ENCODE results near the gene SYT7. TPM values are rescaled to one million over a fixed set of nuclear protein-coding genes. Genes with fewer than 3 reads are reported as not detected.

Gene SYT7
- total and polyA plus RNA-seq, 2 of the 4 experiments (the other 2 are of a cell fraction): under 0.01 to 0.19 TPM

DNA sequence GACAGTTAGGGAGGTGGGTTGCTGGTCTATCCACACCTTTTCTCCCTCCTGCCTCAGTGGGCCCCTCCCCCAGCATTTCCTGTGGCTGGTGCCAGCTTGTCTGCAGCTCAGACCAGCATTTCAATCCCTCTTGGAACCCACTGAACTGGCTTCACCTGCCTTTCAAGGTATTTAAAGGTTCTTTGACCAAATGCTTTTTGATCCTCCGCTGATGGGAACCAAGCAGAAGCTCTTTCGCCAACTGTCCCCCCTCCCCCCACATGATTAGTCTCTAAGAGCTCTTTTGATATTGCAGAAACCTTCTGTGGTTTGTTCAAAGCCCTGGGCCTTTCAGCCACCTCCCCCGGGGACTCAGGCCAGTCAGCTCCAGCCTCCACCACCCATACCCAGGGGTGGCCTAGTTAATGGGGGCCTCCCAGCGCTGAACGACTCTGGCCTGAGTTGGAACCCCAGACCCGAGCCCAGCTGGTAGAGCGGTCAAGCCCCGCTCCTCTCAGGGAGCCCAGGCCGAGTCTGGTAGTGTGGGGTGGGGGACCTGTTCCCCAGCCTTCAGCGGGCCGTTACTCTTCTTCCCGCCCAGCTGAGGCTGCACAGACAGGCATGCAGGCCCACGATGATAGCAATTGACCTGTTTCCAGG lies 6.0 kb upstream of the SYT7 start:
- H3K9me3 ChIP-seq (ENCODE audit: control insufficient read depth, insufficient read depth, low read length): no peaks in the 10 kb centered on the region
- TF ChIP-seq POLR2A (IDR thresholded peaks at IDR 0.05; ENCODE audit: low read depth, low read length): no peak
- no peak for TF ChIP-seq CHD1 (IDR thresholded peaks at IDR 0.05; ENCODE audit: low read depth, low read length)
- no peak for TF ChIP-seq MAFK (IDR thresholded peaks at IDR 0.05; ENCODE audit: low read depth, low read length)
- TF ChIP-seq RCOR1 (IDR thresholded peaks at IDR 0.05; ENCODE audit: insufficient replicate concordance, low read length): no peak
- TF ChIP-seq, protein P1, sequence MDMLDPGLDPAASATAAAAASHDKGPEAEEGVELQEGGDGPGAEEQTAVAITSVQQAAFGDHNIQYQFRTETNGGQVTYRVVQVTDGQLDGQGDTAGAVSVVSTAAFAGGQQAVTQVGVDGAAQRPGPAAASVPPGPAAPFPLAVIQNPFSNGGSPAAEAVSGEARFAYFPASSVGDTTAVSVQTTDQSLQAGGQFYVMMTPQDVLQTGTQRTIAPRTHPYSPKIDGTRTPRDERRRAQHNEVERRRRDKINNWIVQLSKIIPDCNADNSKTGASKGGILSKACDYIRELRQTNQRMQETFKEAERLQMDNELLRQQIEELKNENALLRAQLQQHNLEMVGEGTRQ (IDR thresholded peaks at IDR 0.05; ENCODE audit: low read depth, low read length): no peak
- TF ChIP-seq RAD21 (IDR thresholded peaks at IDR 0.05; ENCODE audit: low read length): no peak
- no peak for TF ChIP-seq CEBPB (IDR thresholded peaks at IDR 0.05; ENCODE audit: low read depth, low read length)
- TF ChIP-seq MAZ (IDR thresholded peaks at IDR 0.05; ENCODE audit: borderline replicate concordance, low read depth, low read length): no peak
- no peak for TF ChIP-seq BHLHE40 (IDR thresholded peaks at IDR 0.05; ENCODE audit: low read depth, low read length)
- TF ChIP-seq, protein P2, sequence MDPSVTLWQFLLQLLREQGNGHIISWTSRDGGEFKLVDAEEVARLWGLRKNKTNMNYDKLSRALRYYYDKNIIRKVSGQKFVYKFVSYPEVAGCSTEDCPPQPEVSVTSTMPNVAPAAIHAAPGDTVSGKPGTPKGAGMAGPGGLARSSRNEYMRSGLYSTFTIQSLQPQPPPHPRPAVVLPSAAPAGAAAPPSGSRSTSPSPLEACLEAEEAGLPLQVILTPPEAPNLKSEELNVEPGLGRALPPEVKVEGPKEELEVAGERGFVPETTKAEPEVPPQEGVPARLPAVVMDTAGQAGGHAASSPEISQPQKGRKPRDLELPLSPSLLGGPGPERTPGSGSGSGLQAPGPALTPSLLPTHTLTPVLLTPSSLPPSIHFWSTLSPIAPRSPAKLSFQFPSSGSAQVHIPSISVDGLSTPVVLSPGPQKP (IDR thresholded peaks at IDR 0.05; ENCODE audit: borderline replicate concordance, low read depth, low read length): no peak
- no peak for TF ChIP-seq FOS (IDR thresholded peaks at IDR 0.05; ENCODE audit: low read depth, low read length)
- ChIA-PET CTCF (no interaction called here), POLR2A (ENCODE audit: unreplicated experiment) (no interaction called here)
- H2AFZ ChIP-seq (replicated peaks; ENCODE audit: low read length, poor library complexity): peak overlapping the region; percentile 78
- H2BK20ac ChIP-seq (ENCODE audit: low read depth, low read length): no peak overlapping the region
- no peak overlapping the region for H2BK5ac ChIP-seq (ENCODE audit: low read depth, low read length, poor library complexity, severe bottlenecking)
- no peak overlapping the region for H3K14ac ChIP-seq (replicated peaks; ENCODE audit: low read depth, low read length)
- no peak overlapping the region for H3K23ac ChIP-seq (ENCODE audit: low read depth, low read length)
- H3K4me2 ChIP-seq (ENCODE audit: low read depth, low read length): no peak overlapping the region
- no peak overlapping the region for H3K4me3 ChIP-seq (ENCODE audit: insufficient read depth, low read depth, low read length)
- H4K8ac ChIP-seq (ENCODE audit: low read depth in 2 of 2, low read length in 2 of 2): no peak overlapping the region
- ATAC-seq (ENCODE audit: low read depth) (no peak; the same call in 1 of the 2 replicates), DNase-seq (no peak)
- no peak overlapping the region for H2BK15ac ChIP-seq (ENCODE audit: low read depth, low read length)
- H3K56ac ChIP-seq (ENCODE audit: extremely low read depth, insufficient read depth, low read length): no peak overlapping the region
- whole genome bisulfite sequencing, 2 experiments (ENCODE audit: extremely low coverage in 2 of 2, insufficient read length in 1 of 2): 45% methylated on average over 5 of the region's 13 CpGs; no CpG with 5 or more reads in 1 of the 2 experiments
- no peak overlapping the region for H2AK5ac ChIP-seq (ENCODE audit: low read depth, low read length)
- in situ Hi-C loops (cut with MboI; ENCODE audit: low sequenced_read_pairs): loop anchor here (5.0 kb wide), 1 partner anchor 40 kb away; no protein-coding TSS in a partner anchor
- no peak overlapping the region for H4K91ac ChIP-seq (ENCODE audit: insufficient read depth, low read depth, low read length)
- intact Hi-C loops (cut with micrococcal nuclease): loop anchor here (10.0 kb wide), 1 partner anchor 148 kb away; no protein-coding TSS in a partner anchor
- dilution Hi-C loops (cut with HindIII; ENCODE audit: low sequenced_read_pairs, unreplicated experiment): no loop called here
- BruUV-seq (replicated peaks): no TSS peak
- H4K20me1 ChIP-seq (ENCODE audit: insufficient read depth, low read length): 0 out of 2 replicates have a peak, but pooled peaks cover 7% of the 10 kb centered on the region
- H3K9ac ChIP-seq (ENCODE audit: low read depth, low read length): no peak overlapping the region
- no peak overlapping the region for H3K18ac ChIP-seq (ENCODE audit: low read depth, low read length)
- no peaks in the 10 kb centered on the region for H3K79me1 ChIP-seq (ENCODE audit: low read depth in 1 of 2, low read length in 2 of 2)
- no peaks in the 10 kb centered on the region for H3K36me3 ChIP-seq (ENCODE audit: control insufficient read depth, insufficient read depth, low read length)
- peaks cover 1% of the 10 kb centered on the region; the same call in 1 of the 2 replicates for H3K9me1 ChIP-seq (ENCODE audit: insufficient read depth, low read length)
- peaks cover 74% of the 10 kb centered on the region for H3K27me3 ChIP-seq (ENCODE audit: control insufficient read depth, insufficient read depth, low read length)
- H2BK120ac ChIP-seq (ENCODE audit: low read depth, low read length): no peak overlapping the region
- no peak overlapping the region for H3K27ac ChIP-seq (ENCODE audit: insufficient read depth, low read length)
- peaks cover 2% of the 10 kb centered on the region; the same call in 1 of the 2 replicates for H3K4me1 ChIP-seq (ENCODE audit: control insufficient read depth, insufficient read depth, low read length)
- no peak overlapping the region for H4K5ac ChIP-seq (ENCODE audit: low read depth, low read length)
- H3K4ac ChIP-seq (ENCODE audit: low read depth, low read length): no peak overlapping the region
- H2AK9ac ChIP-seq (replicated peaks; ENCODE audit: low read depth, low read length, poor library complexity): no peak overlapping the region

Measured in IMR-90 (cell line).